Fibroblast of pulmonary artery (primary cell): ENCODE data around the gene FLNA.
A peak's percentile ranks its signal among the peaks of the same experiment; 100 is the strongest.

Experiments used
- DNase-seq: peaks from one replicate; pipeline ENCODE4 v3.0.0-alpha.2; 2010; ENCODE audit warnings: low read depth
- H3K4me3 ChIP-seq: replicated peaks from 2 replicates; pipeline ENCODE4 v1.5.1; 2011; ENCODE audit warnings: low read depth, mild to moderate bottlenecking, control low read depth, low read length, moderate library complexity
- CTCF ChIP-seq: IDR thresholded peaks from 2 replicates; pipeline ENCODE4 v1.5.1; 2011; ENCODE audit warnings: mild to moderate bottlenecking, control low read depth, low read length, inconsistent platforms; ENCODE audit errors: missing control alignments

FLNA gene

DNA sequence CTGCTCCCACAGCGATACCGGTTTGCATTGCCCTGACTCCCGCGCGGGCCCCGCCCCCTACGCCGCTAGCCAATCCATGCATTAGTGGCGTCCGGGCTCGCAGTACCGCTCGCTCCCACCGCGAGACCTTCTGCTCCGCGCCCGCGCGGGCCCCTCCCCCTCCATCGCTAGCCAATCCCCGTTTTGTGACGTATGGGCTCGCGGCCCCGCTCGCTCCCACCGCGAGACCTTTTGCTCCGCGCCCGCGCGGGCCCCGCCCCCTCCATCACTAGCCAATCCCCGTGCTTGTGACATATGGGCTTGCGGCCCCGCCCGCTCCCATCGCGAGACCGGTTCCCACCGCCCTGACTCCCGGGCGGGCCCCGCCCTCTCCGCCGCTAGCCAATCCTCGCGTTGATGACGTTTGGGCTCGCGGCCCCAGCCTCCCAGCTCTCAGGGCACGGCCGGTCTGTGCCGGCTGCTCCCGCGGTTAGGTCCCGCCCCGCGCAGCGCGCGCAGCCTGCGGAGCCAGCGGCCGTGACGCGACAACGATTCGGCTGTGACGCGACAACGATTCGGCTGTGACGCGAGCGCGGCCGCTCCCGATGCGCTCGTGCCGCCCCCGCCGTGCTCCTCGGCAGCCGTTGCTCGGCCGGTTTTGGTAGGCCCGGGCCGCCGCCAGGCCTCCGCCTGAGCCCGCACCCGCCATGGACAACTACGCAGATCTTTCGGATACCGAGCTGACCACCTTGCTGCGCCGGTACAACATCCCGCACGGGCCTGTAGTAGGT lies 4.5 kb upstream of the FLNA start, which contains the start of gene EMD:
EMD (plus strand) TSS at position 497 of the 770 bp plus-strand sequence; CDS start at position 687, 190 bp downstream.
- peak; percentile 98 for DNase-seq
- peak within 1 kb of the TSS; percentile 70 for H3K4me3 ChIP-seq
- no peak for TF ChIP-seq CTCF

GRCh38 chrX:154378059-154378798 lies 3.8 kb upstream of the FLNA start:
- DNase-seq = peak; percentile 54
- peak overlapping the region; percentile 43 for H3K4me3 ChIP-seq
- TF ChIP-seq CTCF = no peak

DNA sequence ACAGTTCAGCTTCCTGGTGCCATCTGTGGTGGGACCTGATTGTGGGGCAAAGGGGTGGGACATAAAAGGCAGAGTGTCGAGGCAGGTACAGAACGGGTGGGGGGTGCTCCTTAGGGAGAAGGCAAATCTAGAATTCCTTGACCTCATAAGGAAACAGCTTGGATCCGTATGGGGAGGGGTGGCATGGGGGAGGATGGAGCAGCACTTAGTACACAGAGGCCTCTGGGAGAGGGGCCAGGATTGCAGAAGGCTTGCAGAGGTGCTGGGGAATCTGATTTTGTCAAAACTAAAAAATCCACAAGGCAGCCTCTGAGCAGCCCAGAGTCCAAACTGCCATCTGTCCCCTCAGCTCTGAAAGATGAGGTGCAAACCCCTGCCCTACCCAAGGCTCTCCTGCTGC lies 2.3 kb upstream of the FLNA start:
- DNase-seq = peak; percentile 44
- no peak for TF ChIP-seq CTCF
- no peak overlapping the region for H3K4me3 ChIP-seq

- no peak for DNase-seq
- peak overlapping the region; percentile 32 for H3K4me3 ChIP-seq
These were observed 696 bp upstream of the FLNA start for GRCh38 chrX:154375156-154375504.

DNA sequence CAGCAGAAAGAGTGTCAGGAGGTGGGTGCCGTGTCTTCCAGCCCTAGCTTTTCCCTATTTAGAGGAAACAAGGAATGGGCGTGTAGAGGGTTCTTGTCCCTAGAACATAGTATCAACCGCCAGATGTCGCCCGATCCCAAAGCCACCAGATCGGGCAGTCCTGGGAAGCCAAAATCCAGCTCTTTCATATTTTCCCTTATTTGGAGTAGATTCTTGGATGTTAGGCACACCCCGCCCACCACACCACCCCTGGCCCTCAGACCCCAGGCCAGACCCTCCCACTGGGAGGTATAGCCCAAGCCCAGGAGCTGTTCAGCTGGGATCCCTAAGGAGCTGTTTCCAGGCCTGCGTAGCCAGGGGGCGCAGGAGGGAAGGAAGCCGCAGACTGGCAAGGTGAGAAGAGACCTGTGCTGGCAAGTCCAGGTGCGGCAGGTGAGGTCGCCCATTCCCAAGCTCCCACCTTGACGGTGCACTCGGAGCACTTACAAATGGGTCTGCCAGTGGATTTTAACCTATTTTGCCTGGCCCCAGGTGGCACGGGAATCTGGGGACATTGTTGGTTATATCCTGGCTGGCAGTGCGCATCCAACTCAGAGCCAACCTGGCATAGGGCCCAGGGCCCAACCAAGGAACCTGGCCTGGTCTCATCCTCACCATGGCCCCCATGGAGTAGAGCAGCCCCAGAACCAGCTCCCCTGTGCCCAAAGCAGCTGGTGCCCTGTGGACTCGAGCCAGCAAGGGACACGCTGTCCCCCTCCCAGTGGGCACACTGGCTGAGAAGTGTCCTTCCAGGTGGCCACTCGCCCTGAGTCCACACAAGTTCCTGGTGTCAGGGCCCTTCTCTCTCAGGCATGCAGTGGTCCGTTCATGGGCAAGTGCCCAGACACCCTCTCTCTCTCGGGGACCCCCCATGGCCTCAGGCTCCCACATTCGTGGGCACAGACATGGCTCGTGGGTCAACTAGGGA lies 811 bp downstream of the FLNA start:
- peak overlapping the region; percentile 55 for H3K4me3 ChIP-seq
- DNase-seq = peak; percentile 84
- peak; percentile 47 for TF ChIP-seq CTCF

More at GRCh38 chrX:154375156-154375504, 696 bp upstream of the FLNA start:
- no peak for TF ChIP-seq CTCF

GRCh38 chrX:154372612-154373022 lies 1.8 kb downstream of the FLNA start:
- peak overlapping the region; percentile 55 for H3K4me3 ChIP-seq
- no peak for DNase-seq
- no peak for TF ChIP-seq CTCF
